DOHH2 (cell line): Measurements from ENCODE around the gene TIAM2.

Experiments used
- H3F3A ChIP-seq: fragments of 200-600 bp; sonication (generic), shearing (Covaris generic); 2 replicates; pipeline ENCODE4 v1.6.0; 2016; ENCODE audit warnings: antibody characterized with exemption, mild to moderate bottlenecking; ENCODE audit not compliant: control insufficient read depth, insufficient read depth
- H3K27ac ChIP-seq: fragments of 200-600 bp; sonication (generic); 2 replicates; pipeline ENCODE4 v1.5.1; 2014; ENCODE audit warnings: low read depth, mild to moderate bottlenecking, low read length, moderate library complexity
- H3K27me3 ChIP-seq: fragments of 200-600 bp; sonication (generic); 2 replicates; pipeline ENCODE4 v1.6.1; 2014; ENCODE audit warnings: mild to moderate bottlenecking, low read length, mixed read lengths; ENCODE audit not compliant: control insufficient read depth
- H3K36me3 ChIP-seq: fragments of 200-600 bp; sonication (generic); 2 replicates; pipeline ENCODE4 v1.6.1; 2014; ENCODE audit warnings: mild to moderate bottlenecking, low read length, moderate library complexity, mixed read lengths; ENCODE audit not compliant: control insufficient read depth
- H3K4me1 ChIP-seq: fragments of 200-600 bp; sonication (generic); 2 replicates; pipeline ENCODE4 v1.6.1; 2014; ENCODE audit warnings: mild to moderate bottlenecking, low read length, mixed read lengths; ENCODE audit not compliant: control insufficient read depth
- H3K4me2 ChIP-seq: fragments of 200-600 bp; sonication (generic); 2 replicates; pipeline ENCODE4 v1.6.0; 2014; ENCODE audit warnings: mild to moderate bottlenecking, low read length, moderate library complexity
- H3K4me3 ChIP-seq: fragments of 200-600 bp; sonication (generic); 2 replicates; pipeline ENCODE4 v1.5.1; 2014; ENCODE audit warnings: mild to moderate bottlenecking, low read length, mixed read lengths
- H3K79me2 ChIP-seq: fragments of 200-600 bp; sonication (generic); 2 replicates; pipeline ENCODE4 v1.6.1; 2014; ENCODE audit warnings: mild to moderate bottlenecking, low read length, mixed read lengths; ENCODE audit not compliant: control insufficient read depth
- H3K9me2 ChIP-seq: fragments of 200-600 bp; sonication (generic); replicated peaks from 2 replicates; pipeline ENCODE4 v1.6.1; 2014; ENCODE audit warnings: mild to moderate bottlenecking, low read length, mixed read lengths; ENCODE audit not compliant: control insufficient read depth
- H3K9me3 ChIP-seq: fragments of 200-600 bp; sonication (generic); 2 replicates; pipeline ENCODE4 v1.6.1; 2014; ENCODE audit warnings: antibody characterized with exemption, low read length, mixed read lengths; ENCODE audit not compliant: control insufficient read depth, insufficient read depth
- H4K20me1 ChIP-seq: fragments of 200-600 bp; sonication (generic); 2 replicates; pipeline ENCODE4 v1.6.0; 2014; ENCODE audit warnings: low read depth, mild to moderate bottlenecking, antibody characterized with exemption, low read length, moderate library complexity; ENCODE audit not compliant: control insufficient read depth, insufficient read depth
- CTCF ChIP-seq: fragments of 200-600 bp; sonication (generic); IDR thresholded peaks from one replicate; pipeline ENCODE4 v1.5.1; 2014; ENCODE audit warnings: antibody characterized with exemption, mild to moderate bottlenecking, low read depth, low read length; ENCODE audit not compliant: poor library complexity, severe bottlenecking
- EZH2phosphoT487 ChIP-seq: fragments of 200-600 bp; sonication (generic); IDR thresholded peaks from 2 replicates; pipeline ENCODE4 v1.6.1; 2017; ENCODE audit warnings: borderline replicate concordance, mild to moderate bottlenecking, antibody characterized with exemption, low read length, moderate library complexity, mixed read lengths

TIAM2 gene

GRCh38 chr6:155106456-155107115, 111.5 kb downstream of the TIAM2 start:
- Histone ChIP-seq H3K36me3 (no peaks in the 10 kb centered on the region), H3K79me2 (no peaks in the 10 kb centered on the region), H3K4me3 (no peak overlapping the region), H3F3A (no peaks in the 10 kb centered on the region), H3K27me3 (peaks cover 34% of the 10 kb centered on the region), H3K9me3 (no peaks in the 10 kb centered on the region), H3K4me1 (no peaks in the 10 kb centered on the region), H4K20me1 (no peaks in the 10 kb centered on the region), H3K27ac (no peak overlapping the region), H3K4me2 (no peak overlapping the region), H3K9me2 (no peaks in the 10 kb centered on the region)
- TF ChIP-seq CTCF (no peak), EZH2phosphoT487 (no peak)

GRCh38 chr6:155107432-155108069, 112.4 kb downstream of the TIAM2 start:
- Histone ChIP-seq H4K20me1 (no peaks in the 10 kb centered on the region), H3K4me1 (no peaks in the 10 kb centered on the region), H3K27ac (no peak overlapping the region), H3F3A (no peaks in the 10 kb centered on the region), H3K36me3 (no peaks in the 10 kb centered on the region), H3K9me3 (no peaks in the 10 kb centered on the region), H3K4me2 (no peak overlapping the region), H3K4me3 (no peak overlapping the region), H3K27me3 (peaks cover 34% of the 10 kb centered on the region), H3K9me2 (no peaks in the 10 kb centered on the region), H3K79me2 (no peaks in the 10 kb centered on the region)
- TF ChIP-seq CTCF (no peak), EZH2phosphoT487 (no peak)

- no peak overlapping the region for H3K27ac ChIP-seq
- no peaks in the 10 kb centered on the region for H4K20me1 ChIP-seq
- no peaks in the 10 kb centered on the region for H3K36me3 ChIP-seq
- H3K9me3 ChIP-seq: no peaks in the 10 kb centered on the region
- H3K79me2 ChIP-seq: no peaks in the 10 kb centered on the region
- H3F3A ChIP-seq: no peaks in the 10 kb centered on the region
- H3K4me2 ChIP-seq: no peak overlapping the region
- H3K9me2 ChIP-seq: no peaks in the 10 kb centered on the region
- TF ChIP-seq CTCF: no peak
- no peak for TF ChIP-seq EZH2phosphoT487
- H3K4me1 ChIP-seq: no peaks in the 10 kb centered on the region
- H3K27me3 ChIP-seq: peaks cover 30% of the 10 kb centered on the region
- H3K4me3 ChIP-seq: no peak overlapping the region
These were observed 113.1 kb downstream of the TIAM2 start for GRCh38 chr6:155108070-155108820.
